GM19455 (cell line): Measurements from ENCODE around the gene KDM7A.
"Not testable (repeated sequence)": the region's sequence is repeated elsewhere in the genome, so short reads cannot be mapped to it uniquely, and the experiment has no call there.

Source experiments
- ATAC-seq: cut with Tn5 transposase; IDR thresholded peaks from one replicate; pipeline ENCODE4 v1.9.1; 2021; ENCODE audit not compliant: unreplicated experiment

The KDM7A gene

DNA sequence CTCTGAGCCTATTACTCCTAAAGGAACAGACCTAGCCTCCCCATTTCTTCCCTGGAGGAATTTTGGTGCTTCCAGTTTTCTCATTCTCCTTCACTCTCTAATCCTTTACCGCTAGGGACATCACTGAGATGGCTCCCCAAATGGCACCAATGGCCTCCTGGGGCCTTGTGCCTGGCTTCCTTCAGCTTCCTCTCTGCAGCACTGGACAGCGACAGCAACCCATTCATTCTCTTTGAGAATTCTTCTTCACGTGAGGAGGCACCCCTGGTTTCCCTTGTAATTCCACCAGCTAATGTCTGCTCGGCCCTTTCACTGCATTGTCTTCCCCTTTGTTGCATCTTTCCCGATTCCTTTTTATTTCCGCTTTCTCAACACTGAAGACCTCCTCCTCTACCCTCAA lies 24.6 kb upstream of the KDM7A start:
- ATAC-seq = no peak

DNA sequence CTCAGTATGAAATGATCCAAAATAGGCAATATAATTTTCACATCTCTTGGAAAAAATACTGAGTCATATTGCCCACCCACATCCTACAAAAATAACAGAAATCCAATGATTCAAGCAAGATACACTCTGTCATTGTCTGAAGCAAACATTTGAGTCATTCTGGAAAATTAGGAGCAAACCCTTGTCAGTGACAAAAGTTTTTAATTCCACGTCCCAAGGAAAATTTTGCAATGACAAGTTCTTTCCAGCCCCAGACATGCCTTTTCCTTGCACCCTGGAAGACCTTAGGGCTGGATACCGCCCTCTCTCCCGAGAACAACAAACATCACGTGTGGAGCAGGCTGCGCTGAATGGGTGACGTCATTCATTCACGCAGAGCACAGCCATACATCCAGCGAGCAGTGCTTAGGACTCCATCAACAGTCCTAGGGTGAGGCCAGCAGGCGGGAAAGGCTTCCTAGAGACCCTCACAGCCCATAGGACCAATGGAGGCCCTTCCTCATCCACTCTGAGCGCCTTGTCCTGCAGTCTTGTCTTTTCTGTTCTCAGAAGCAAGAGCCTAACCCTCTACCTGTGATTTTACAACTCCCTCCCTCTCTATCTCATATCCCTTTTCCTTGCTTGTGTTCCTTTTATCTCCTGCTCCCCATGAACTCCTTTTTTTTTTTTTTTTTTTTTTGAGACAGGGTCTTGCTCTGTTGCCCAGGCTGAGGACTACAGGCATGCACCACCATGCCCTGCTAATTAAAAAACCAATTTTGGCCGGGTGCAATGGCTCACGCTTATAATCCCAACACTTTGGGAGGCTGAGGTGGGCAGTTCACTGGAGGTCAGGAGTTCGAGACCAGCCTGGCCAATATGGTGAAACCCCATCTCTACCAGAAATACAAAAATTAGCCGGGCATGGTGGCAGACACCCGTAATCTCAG lies 23.5 kb upstream of the KDM7A start:
- ATAC-seq = no peak

DNA sequence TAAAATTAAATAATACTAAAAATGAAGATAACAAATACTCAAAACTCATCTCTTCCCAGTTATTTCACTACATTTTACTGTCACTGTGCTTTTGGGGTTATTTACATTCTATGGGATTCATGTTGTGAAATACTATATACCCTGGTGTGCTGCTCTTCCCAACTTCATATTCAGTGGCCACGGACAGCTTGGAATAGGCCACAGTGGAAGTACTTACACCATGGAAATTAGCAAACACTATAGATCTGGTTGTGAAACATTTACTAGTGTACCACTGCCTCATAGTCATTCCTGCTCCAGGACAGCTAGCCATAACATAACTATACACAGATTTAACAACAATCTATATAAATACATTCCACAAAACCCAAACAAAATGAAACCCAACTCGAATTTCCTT lies 21.2 kb upstream of the KDM7A start:
- ATAC-seq = no peak

DNA sequence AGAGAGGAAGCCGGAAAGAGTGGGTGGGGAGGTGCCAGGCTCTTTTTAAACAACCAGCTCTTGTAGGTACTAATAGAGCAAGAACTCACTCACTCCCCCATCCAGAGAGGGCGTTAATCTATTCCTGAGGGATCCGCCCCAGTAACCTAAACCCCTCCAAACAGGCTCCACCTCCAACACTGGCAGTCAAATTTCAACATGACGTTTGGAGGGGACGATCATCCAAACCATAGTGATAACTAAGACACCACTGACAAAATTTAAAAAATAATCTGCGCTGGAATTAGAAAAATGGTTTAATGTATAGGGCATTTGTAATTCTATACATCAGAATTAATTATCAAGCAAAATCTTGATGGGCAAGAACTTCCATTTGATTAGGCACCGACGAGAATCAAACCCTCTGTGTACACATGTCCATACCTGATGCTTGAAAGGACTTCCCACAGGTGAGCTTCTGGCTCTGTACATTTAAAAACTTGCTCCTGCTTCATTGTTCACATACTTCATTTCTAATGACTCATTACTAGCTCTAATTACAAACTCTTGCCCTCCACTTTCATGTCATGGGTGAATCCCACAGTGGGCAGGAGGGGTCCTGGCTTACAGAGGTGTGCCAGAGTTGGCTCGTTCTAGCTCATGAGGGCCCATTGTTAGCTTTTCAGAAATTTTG lies 20.6 kb upstream of the KDM7A start:
- no peak for ATAC-seq

DNA sequence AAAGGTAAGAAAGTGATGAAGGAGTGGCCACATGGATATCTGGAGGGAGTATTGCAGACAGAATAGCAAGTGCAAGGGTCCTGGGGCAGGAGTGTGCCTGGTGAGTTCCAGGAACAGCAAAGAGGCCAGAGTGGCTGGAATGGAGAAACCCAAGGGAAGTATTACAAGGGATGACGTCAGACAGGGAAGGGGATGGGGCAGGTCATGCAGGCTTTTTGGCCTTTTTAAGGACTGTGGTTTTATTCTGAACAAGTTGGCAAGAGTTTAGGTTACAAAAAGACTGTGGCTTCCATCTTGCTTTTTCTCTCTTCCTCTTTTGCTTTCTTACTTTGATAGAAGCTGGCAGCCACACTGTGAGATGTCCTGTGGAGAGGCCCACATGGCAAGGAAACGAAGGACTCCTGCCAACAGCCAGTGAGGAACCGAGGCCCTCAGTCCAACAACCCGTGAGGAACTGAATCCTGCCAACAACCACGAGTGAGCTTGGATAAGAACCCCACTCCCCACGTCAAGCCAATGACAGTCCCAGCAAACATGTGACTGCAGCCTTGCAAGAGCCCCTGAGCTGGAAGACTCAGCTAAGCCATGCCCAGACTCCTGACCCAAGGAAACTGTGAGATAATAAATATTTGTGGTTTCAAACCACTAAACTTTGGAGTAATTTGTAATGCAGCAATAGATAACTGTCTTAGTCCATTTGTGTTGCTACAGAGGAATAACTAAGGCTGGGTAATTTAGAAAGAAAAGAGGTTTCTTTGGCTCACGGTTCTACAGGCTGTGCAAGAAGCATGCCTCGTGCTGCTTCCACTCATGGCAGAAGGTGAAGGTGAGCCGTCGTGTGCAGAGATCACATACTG lies 19.8 kb upstream of the KDM7A start:
- no peak for ATAC-seq

DNA sequence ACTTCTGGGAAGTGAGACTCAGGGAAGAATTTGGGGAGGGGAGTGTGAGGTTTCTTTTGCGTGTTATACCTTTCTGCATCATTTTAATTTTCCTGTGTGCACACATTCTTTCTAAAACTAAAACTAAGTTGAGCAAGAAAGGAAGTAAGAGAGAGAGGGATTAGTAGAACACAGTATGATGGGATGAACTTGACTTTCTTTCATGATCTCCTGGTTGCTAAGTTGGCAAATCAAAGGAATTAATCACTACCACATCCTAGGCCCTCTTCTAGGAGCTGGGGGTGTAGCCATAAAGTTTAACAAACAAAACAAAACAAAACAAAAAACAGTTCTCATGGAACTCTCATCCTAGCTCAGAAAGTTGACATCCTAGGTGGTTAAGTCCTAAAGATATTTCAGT lies 19.1 kb upstream of the KDM7A start:
- ATAC-seq = no peak

DNA sequence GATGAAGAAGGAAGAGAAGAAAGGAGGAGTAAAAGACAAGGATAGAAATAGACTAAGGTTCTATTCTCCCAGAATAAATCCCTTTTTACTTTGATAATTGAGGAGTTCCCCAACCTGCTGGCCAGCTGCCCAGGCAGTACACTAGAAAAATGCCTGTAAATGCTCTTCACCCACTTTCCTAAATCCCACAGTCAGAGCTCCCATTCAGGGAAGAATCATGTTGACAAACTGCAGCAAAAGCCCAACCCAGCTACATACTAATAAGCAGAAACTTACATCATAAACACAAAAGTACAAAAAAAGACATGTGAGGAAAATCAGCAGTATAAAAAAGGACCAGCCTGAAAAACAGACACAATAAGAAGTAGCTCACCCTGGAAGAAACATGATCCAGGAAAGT lies 15.8 kb upstream of the KDM7A start:
- ATAC-seq = no peak

DNA sequence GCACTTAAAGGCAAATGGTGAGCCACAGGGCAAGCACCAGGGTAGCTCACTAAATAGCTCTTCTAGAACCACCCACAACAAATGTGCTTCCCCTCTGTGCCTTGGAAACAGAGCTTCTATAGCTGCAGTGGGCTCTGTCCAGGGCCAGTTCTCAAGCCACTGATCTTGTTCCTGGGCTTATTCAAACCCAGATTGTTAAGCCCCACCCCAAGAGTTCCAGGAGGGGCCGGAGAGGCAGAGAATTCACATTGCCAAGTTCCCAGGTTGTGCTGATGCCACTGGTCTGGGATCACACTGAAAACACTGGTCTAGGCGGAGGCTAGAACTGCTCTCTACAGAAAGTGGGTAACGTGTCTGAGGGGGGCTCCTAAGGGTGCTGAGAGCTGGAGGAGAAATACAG lies 15.4 kb upstream of the KDM7A start:
- no peak for ATAC-seq

DNA sequence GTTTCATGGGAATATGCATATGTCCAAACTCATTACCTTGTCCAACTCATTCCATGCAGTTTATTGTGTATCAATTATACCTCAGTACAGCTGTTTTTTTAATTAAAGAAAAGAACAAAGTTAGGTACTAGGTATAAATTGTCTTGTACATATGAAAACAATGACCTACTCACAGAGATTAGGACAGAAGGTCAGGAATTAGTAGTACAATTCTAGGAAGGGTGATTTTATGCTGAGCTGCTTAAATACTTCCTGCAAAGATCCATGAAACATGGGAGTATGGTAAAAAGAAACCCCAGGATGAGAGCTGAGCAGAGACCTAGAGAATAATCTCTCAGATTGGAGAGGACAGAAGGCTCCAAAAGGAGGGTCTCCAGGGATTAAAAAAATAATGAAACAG lies 13.8 kb upstream of the KDM7A start:
- ATAC-seq = no peak

DNA sequence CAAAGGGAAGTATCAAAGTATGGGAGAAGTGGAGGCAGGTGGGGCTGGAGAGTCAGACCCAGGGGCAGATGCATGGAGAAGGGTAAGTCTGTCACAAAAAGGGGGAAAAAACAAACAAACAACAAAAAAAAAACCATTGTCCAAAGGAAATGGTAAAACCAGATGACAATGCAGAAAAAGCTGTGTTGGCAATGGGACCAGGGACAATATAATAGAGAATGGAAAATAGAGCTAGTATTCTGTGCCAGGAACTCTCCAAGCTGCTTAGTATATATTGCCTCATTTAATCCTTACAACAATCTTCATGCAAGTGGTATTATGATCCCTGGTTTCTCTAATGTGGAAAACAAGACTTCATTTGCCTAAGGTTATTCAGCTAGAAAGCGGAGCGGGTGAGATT lies 13.1 kb upstream of the KDM7A start:
- ATAC-seq = no peak

DNA sequence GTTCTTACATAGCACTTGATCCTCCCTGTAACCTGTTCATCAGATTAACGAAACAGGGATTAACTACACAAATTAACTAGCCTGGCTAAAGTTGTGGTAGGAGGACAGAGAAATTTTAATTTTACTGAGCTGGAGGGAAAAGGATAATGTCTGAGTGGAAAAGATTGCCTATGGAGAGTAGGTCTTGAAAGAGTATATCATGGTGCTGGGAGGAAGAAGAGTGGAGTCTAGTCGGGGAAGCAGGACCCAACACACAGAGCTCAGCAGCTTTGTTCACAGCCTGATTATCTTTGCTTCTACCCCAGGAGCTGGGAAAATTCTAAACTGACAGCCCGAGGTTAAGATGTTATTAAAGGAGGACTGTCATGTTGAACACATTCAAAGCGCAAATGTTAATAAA lies 6.1 kb upstream of the KDM7A start:
- no peak for ATAC-seq

DNA sequence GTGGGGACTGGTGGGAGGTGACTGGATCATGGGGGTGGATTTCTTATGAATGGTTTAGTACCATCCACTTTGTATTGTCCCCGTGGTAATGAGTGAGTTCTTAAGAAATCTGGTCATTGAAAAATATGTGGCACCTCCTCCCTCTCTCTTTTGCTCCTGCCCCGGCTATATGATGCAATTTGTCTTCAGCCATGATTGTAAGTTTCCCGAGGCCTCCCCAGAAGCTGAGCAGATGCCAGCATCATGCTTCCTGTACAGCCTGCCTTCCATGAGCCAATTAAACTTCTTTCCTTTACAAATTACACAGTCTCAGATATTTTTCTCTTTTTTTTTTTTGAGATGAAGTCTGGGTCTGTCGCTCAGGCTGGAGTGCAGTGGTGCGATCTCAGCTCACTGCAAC lies 2.6 kb upstream of the KDM7A start:
- ATAC-seq = no peak

DNA sequence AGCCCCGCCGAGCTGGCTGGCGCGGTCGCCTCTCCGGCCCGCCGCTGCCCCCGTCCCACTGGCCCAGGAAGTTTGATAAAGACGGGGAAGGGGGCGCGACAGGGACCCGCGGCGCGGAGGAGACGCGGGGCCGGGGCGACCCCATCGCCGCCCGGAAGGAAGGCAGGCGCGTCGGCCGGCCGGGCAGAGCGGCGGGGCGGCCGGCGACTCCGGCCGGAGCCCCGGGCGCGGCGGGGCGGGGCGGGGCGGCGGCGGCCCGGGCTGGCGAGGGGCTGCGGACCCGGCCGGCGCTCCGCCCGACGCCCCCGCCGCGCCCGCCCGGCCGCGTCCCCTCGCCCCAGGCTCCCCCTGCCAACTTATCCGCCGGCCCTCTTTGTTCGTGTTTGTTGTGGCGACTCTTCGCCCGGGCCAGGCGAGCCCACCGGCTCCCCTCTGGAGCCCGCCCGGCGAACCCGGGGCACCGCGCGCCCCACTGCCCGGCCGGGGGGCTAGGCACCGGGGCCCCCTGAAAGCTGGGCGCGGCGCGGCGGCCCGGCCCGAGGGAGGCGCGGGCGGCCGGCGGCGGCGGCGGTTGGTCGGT lies 571 bp downstream of the KDM7A start:
- peak; percentile 19 for ATAC-seq

DNA sequence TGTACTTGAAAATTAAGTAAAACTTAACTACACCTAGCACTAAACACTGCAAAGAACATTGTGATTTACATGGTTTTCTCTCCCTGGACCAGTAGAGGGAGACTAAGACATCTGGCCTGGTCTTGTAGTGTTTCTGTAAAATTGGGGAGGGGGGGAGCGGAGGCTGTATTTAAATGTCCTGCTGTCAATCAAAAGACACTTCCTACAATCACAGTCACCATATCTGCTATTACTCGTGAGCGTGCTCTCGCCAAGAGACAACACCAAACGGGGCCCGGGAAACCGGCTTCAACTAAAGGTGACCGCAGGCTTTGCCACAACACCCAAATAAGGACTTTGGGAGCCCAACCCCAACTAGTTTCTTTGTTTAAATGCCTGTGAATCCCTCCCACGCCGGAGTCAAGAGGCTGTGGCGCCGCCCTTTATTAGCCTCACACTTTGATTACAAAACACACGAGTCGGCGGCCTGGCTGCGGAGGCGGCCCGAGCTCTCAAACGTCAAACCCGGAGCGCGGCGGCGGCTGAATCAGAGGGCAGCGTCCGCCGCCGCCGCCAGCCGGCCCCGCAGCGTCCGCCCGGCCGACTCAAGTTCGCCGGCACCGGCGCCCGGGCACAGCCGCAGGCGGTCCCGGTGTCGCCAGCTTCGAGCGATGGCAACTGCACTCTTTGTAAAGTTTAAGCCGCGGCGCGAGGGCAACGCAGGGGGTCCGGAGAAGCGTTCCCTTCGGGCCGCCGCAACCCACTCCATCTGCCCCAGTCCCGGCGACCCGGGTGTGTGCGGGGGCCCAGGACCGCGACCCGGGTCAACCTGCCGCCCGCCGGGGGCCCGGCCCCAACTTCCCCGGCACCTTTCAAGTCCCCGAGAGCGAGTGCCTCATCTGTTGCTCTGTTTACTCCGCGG lies 1.3 kb downstream of the KDM7A start:
- peak; percentile 42 for ATAC-seq

DNA sequence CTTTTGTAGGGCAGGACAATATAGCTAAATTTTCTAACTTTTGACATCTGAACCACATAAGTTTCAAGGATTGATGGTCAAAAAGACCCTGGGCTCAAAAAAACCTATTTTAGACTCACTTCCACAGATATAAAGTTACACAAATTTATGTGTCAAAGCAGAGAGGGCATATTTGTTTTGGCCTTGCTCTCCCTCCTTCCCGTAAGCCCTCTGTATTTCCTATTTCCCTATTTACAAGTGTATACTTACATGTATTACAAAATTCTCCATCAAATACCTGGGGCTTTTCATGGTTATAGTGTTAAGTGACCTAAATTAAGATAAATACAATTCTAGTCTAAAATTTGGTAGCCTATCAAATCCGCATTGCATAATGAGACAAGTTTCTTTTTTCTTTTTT lies 2.6 kb downstream of the KDM7A start:
- ATAC-seq = no peak

DNA sequence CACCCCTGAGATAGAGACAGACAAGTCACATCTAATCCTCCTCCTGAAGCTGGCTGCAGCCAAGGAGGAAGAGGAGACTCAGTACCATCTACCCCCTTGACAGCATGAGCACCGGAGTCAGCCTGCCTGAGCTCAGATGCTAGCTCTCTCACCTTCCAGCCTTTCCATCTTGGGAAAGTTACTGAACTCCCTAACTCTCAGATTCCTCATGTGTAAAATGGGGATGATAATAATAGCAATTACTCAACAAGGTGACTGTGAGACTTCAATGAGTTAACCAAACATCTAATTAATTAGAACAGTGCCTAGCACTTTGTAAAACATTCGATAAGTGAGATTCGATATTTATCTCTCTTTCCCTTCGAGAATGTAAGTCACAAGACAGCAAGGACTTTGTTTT lies 6.4 kb downstream of the KDM7A start:
- no peak for ATAC-seq

DNA sequence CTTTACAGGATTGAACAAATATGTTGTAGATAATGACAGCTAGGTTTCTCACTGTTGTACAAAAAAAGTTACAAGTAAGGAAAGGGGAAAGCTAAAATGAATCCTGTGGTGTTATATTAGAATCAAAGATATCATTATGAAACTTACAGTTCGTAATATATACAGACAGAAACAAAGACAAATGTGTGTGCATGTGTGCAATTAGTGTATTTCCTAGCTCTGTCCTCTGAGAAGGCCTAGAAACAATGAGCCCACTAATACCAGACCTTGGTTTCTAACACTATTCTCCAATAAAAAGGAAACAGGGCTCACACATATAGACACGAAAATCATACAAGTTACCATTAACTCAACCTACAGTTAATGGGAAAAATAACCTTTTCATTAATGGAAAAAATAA lies 8.0 kb downstream of the KDM7A start:
- ATAC-seq = no peak

DNA sequence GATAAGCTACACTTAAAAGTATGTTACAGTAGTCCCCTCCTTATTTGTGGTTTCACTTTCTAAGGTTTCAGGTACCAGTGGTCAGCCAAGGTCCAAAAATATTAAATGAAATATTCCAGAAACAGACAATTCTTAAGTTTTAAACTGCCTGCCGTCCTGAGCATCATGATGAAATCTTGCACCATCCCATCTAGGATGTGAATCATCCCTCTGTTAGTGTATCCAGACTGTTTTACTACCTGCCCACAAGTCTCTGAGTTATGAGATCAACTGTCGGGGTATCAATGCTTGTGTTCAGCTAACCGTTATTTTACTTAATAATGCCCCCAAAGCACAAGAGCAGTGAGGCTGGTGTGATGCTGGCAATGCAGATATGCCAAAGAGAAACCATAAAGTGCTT lies 11.4 kb downstream of the KDM7A start:
- no peak for ATAC-seq

DNA sequence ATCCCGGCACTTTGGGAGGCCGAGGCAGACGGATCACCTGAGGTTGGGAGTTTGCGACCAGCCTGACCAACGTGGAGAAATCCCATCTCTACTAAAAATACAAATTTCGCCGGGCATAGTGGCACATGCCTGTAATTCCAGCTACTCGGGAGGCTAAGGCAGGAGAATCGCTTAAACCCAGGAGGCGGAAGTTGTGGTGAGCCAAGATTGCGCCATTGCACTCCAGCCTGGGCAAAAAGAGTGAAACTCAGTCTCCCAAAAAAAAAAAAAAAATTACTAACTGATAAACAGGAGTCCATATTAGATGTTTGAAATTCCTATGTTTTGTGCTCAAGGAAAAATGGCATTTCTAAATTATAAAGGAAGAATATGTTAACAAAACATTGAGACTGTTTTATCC lies 14.7 kb downstream of the KDM7A start:
- not testable (repeated sequence) for ATAC-seq

DNA sequence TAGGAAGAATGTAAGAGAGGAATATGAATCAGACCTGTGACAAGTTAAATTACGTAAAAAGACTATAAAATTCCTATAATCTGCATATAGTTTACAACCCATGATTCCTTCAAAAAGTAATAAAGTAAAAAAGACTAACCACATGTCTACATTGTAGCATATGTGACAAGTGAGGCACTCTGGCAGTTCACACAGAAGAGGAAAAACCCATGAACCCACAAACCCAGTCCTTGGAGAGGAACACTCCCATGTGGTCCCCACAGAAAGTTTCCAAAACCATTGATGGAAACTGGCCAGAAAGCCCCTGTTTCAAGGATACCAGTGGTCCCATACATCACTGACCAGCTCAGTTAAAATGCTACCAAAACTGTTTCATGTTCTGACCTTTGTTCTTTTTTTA lies 15.7 kb downstream of the KDM7A start:
- no peak for ATAC-seq
